Bone marrow (tissue), 2 donors: ENCODE results near the gene GHRL.
"Not testable (repeated sequence)": the region's sequence is repeated elsewhere in the genome, so short reads cannot be mapped to it uniquely, and the experiment has no call there.

Experiments
- DNase-seq, 2 donors: peaks; one replicate each; lab custom pipeline; 2025; lab: John Stamatoyannopoulos, UW

Gene GHRL

DNA sequence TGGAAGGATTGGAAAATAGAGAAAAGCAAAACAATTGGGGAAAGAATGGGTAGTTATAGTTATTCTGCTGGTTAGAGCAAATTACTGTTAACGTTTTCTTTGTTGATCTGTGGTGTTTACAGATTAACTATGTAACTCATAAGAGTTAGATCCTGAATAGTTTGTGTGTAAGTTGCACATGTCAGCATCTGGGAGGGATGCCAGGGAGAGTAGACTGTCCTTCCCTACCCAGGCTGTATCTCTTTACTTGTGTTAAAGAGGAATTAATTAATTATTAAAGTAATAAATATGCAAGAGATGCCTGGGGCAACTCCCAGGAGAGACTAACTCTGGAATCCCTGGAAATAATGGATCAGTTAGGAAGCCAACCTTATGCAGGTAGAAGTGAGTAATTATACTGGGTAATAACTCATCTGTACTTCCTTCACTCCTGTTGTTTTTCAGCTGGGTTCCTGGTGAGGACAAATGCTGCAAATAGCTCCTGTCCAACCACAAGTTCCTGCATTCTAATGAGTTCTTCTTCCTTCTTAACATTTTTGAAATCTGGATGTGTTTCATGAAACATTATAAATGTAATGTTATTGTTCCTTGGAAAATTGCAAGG lies 18.9 kb downstream of the GHRL start:
- DNase-seq: peak in 1 of 2 donors; percentile 26

DNA sequence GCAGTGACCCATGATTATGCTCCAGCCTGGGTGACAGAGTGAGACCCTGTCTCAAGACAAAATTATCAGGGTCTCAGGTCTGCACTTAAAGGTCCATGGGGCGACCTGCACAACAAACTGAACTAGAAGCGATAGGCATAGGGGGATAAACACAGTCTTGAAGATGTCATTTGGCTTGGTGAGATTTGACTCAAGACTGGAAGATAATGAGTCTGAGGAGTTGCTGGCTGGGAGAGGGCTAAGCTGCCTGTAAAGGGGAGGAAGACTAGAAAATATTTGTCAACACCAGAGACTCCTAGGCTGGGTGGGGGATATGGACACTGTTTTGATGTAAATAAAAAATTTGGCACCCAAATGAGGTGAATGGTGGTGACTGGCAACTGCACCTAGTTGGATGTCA lies 19.8 kb downstream of the GHRL start:
- no peak for DNase-seq

DNA sequence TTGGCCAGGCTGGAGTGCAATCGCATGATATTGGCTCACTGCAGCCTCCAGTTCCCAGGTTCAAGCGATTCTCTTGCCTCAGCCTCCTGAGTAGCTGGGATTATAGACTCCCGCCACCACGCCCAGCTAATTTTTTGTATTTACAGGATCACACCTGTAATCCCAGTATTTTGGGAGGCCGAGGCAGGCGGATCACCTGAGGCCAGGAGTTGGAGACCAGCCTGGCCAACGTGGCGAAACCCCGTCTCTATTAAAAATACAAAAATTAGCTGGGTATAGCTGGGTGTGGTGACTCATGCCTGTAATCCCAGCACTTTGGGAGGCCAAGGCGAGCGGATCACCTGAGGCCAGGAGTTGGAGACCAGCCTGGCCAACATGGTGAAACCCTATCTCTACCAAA lies 20.3 kb downstream of the GHRL start:
- DNase-seq: not testable (repeated sequence)

DNA sequence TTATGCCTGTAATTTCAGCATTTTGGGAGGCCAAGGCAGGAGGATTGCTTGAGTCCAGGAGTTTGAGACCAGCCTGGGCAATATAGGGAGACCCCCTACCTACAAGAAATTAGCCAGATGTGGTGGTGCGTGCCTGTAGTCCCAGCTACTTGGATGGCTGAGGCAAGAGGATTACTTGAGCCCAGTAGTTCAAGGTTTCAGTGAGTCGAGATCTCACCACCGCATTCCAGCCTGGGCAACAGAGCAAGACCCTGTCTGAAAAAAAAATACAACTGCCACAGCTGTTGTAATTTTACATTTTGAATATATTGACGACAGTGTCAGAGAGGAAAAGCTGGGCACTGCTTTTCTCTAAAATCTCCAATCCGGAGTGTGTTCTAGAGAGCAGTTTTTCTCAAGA lies 23.3 kb downstream of the GHRL start:
- DNase-seq: no peak

DNA sequence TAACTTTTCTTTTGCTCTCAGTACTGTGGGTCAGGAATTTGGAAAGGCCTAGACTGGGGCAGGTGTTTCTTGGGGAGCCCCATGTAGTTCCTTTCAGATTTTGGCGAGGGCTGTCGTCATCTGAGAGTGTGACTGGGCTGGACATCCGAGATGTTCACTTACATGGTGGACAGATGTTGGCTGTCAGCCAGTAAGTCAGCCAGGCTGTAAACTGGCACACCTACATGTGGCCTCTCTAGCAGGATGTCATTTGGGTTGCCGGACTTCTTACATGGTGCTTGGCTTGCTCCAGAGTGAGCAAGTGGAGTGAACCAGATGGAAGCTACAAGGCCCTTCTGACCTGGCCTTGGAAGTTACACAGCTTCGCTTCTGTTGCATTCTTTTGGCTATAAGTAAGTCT lies 23.8 kb downstream of the GHRL start:
- no peak for DNase-seq

DNA sequence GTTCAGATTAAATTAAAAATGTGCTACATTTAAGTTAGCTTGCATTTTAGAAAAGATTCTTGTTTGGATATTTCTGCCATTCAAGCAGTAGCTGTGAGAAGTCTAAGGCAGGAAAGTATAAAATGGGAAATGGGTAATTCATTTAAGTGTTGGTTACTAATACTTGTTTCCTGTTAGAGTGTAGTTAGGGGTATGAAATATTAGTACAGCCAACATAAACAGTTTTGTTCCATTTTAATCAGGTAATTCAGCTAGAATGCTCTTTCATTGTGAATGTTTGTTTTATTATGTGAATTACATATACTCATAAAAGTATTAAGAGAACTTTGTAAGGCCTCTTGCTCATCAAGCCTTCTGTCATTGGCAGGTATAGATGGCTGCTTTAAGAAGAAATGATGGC lies 24.6 kb downstream of the GHRL start:
- DNase-seq: no peak

DNA sequence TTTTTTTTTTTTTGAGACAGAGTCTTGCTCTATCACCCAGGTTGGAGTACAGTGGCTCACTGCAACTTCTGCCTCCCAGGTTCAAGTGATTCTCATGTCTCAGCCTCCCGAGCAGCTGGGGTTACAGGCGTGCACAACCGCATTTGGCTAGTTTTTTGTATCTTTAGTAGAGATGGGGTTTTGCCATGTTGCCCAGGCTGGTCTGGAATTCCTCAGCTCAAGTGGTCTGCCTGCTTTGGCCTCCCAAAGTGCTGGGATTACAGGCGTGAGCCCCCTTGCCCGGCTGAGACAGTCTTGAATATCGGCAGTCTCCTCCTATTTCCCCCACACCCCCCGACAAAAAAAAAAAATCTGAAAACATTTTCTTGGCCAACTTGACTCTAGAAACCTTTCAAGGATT lies 25.8 kb downstream of the GHRL start:
- not testable (repeated sequence) for DNase-seq

DNA sequence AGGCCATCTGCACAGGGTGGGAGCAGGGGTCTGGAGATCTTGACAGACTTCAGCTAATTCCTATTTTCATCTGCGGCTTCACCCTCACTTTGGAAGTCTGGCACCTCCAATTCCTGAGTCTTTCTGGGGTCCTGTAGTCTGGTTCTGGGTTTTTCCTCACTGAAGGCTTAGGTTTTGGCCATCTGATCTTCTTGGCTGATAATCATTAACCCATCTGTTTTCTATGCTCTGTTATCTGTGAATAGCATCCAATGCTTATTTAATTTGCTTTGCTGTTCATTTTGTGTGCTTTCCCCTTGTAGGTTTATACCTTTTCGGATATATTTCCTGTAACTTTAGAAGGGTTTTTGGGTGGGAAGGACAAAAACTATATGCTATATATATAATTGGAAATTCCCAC lies 26.9 kb downstream of the GHRL start:
- no peak for DNase-seq

DNA sequence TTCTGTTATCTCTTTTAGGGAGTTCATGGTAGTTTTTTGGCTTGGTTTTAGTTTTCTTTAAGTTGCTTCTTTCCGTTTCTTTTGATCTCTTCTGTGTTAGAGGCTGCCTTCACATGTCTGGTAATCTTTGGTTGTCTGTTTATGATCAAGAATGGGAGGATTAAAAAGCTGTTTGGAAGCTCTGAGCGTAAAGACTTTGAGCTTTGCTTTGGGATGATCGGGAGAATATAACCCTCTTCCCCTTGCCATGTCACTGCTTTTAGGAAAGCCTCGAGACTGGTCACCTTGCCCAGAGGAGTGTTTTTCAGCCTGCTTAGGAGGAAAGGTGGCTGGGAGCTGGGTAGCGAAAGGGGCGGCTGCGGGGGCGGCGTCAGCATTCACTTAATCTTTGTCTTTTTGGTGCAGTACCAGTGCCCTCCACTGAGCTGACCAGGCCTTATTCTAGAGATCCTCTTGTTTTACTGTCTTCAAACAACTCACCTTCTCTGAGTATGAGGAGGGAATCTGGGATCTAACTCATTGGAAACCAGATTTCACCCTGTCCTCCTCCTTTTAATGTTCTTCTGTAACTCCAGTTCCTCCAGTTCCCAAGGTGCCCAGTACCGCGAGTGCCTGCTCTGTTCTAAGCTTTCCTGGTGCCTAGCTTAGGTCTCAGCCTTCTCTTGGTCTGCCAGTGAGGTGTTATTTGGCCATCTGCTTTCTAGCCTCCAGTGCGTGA lies 28.9 kb downstream of the GHRL start:
- peak in 1 of 2 donors; percentile 33 for DNase-seq

DNA sequence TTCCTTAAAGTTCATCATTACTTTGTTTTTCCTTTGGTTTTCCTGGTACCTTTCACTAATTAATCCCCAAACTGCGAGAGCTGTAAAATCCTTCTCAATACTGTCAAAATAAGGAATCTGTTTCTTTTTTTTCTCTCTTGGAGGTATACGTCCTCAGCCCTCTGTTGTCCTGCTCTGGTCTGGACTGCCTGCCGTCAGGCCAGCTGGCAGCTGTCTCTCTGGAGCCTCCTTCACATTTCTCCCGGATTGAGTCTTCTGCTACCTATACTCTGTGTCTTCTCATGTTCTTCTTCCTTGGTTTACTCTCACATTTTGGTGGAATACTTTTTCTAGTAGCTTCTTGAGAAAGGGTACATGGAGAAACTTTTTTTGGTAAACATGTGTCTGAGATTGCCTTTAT lies 30.7 kb downstream of the GHRL start:
- DNase-seq: no peak

DNA sequence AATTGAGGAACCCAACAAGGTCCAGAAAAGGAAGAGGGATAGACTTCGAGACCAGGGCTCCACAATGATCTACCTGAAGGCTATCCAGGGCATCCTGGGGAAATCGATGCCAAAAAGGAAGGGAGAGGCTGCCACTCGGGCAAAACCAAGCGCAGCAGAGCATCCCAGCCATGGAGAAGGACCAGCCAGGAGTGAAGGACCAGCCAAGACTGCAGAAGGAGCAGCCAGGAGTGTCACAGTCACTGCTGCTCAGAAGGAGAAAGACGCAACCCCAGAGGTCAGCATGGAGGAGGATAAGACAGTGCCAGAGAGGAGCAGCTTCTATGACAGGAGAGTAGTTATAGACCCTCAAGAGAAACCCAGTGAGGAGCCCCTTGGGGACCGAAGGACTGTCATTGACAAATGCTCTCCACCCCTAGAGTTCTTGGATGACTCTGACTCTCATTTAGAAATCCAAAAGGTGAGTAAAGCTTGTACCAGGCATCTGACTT lies 32.5 kb downstream of the GHRL start:
- no peak for DNase-seq

DNA sequence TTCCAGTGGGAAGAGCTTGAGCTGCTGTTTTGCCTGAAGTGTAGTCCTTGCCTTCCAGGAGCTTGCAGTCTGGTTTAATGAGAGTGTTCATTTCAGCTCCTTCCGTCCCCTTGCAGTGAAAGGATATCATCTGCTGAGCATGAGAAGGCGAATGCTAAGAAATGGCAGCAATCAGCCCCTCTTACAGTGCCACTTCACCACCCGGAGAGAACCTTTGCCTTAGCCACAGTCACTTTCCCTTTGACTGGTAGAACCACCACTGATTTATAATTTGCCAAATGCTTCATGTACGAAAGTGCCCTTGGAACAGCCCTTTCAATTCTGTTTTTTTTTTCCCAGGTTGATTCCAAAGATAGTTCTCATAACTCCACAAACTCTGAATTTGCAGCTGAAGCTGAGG lies 32.9 kb downstream of the GHRL start:
- DNase-seq: no peak

DNA sequence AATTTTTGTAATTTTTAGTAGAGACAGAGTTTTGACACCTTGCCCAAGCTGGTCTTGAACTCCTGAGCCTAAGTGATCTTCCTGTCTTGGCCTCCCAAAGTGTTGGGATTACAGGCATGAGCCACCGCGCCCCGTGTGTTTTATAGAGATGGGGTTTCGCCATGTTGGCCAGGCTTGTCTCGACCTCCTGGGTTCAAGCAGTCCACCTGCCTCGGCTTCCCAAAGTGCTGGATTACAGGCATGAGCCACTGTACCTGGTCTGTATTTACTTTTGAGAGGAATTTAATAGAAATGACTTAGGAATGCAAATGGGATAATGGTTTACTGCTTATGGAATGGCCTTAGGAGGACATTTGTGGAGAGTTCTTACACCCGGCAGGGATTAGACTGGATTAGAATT lies 33.7 kb downstream of the GHRL start:
- no peak for DNase-seq

DNA sequence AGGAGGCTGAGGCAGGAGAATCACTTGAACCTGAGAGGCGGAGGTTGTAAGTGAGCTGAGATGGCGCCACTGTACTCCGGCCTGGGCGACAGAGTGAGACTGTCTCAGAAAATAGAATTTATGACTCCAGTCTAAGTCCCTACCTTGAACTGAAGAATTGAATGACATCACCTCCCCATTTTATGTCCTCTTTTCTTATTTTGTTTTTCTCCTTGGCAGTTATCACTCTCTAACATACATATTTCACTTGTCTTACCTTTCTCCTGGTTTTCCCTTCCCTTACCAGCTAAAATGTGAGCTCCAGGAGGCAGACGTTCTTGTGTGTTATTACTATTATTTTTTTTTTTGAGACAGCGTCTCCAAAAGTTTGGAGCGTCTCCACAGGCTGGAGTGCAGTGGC lies 36.9 kb downstream of the GHRL start:
- no peak for DNase-seq

DNA sequence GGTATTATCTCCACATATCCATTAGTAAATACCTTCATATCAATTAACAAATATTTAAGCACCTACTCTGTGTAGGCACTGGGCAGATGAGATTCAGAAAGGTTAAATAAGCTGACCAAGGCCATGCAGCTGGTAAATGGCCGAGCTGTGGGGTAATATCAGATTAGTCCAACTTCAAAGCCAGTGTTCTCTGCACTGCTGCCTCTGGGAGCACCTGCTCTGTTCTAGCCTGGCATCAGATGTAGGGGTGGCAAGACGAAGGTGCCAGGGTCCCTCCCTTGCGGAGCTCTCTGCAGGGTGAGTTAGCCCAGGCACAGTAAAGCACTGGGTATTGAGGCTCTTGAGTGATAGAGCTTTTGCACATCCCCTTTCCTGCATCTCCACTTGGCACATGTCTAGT lies 39.0 kb downstream of the GHRL start:
- no peak for DNase-seq

DNA sequence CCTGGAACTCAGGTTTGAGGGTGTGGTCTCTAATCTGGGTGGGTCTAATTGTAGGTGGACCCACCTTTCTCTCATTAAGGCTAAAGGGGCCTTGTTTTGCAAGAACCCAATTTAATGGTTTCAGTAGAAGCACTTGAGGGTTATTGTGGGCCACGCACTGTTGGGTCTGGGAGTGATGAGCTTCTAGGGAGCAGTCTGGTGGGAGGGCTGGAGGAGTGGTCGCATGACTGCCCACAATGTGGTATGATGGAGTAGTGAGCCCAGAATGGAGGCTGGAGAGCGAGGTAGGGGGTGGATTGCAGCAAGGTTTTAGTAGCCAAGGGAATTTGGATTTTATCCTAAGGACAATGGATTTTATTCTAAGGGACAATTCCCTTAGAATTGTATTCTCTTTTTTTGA lies 41.7 kb downstream of the GHRL start:
- DNase-seq: no peak

DNA sequence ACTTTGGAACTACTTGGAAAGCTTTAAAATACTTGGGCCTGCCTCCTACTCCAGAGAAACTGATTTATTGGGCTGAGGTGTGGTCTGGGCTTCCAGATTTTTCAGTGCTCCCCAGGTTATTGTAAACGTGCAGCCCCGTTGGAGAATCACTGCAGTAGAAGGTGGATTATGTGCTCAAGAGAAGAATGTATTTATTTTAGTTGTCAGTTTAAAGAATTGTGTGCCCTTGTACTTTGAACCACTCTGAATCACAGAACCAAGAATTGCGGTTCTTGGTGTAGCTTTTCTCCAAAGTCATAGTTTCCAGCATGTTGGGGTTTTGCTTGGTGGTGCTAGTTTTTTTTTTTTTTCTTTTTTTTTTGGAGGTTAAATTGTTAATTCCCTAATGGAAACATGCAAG lies 42.9 kb downstream of the GHRL start:
- DNase-seq: no peak

DNA sequence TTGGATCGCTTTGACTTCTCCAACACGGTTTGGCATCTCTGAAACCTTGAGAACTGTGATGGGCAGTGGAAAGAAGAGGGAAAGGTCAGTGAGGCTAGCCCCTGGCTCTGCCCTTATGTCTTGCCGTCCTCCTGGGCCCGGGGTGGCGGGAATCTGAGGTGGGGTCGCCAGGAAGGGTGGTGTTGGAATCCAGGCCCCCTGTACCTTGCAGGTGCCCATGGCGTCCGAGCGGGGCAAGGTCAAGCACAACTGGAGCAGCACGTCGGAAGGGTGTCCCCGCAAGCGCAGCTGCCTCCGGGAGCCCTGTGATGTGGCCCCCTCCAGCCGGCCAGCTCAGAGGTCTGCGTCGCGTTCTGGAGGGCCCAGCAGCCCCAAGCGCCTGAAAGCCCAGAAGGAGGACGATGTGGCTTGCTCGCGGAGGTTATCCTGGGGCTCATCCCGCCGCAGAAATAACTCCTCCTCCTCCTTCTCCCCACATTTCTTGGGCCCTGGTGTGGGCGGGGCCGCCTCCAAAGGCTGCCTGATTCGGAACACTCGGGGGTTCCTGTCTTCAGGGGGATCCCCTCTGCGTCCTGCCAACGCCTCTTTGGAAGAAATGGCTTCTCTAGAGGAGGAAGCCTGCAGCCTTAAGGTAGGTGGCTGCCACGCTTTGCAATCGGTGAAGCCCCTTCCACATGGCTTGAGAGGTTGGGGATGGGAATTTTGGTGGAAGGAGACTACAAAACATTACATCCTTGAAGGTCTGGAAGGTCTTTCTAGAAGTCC lies 43.6 kb downstream of the GHRL start:
- DNase-seq: no peak

DNA sequence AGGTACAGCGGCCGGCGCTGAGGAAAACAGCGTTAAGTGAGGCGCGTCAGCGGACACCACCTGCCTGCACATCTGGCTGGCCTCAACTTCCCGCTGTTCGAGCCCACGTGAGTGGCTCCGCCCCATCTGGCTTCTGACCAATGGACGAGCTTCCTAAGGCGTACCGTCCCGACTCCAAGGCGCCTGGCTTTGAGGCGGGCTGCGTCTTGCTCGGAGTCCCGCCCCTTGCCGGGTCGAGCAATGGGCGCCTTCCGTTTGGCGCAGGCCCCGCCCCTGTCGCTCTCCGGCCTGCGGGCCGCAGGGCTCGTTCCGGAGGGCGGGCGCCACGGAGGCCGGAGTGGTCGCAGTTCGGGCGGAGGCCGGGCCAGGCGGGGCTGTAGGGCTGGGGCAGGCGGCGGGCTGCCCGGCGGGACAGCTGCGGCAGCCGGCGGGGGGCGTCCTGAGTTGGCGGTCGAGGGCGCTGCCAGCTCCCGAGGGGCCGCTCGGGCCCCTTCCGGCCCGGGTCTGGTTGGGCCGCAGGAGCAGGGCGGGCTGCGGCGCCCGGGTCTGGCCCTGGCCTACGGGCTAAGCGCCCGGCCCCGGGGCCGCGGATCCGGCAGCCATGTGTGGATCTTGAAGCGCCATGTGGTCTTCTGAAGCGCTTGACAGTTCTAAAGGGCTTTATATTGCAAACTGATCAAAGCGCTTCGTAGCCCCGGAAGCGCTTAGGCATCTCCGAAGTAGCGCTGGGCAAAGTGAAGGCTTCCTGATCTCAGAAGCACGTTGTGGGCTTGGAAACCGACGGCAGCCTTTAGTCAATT lies 44.4 kb downstream of the GHRL start, which contains the start of gene TATDN2:
TATDN2 (plus strand) TSS at position 276 of the 800 bp plus-strand sequence. CDS start 742 bp downstream, outside the sequence.
- DNase-seq: peak; percentile 67 to 72

DNA sequence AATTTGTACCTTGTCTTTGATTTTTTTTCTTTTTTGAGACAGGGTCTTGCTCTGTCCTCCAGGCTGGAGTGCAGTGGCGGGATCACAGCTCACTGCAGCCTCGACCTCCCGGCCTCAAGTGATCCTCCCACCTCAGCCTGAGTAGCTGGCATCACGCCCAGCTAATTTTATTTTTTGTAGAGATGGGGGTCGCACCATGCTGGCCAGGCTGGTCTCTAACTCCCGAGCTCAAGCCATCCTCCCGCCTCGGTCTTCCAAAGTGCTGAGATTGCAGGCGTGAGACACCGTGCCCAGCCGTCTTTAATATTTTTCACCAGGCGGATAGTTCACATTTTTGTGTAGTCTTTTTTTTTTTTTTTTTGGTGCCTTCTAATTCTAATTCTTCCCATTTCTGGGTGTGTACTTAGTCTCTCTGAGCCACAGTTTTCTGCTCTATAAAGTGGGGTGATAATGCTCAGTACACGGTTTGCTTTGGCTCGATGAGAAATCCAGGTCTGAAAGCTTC lies 45.0 kb downstream of the GHRL start:
- DNase-seq: no peak

DNA sequence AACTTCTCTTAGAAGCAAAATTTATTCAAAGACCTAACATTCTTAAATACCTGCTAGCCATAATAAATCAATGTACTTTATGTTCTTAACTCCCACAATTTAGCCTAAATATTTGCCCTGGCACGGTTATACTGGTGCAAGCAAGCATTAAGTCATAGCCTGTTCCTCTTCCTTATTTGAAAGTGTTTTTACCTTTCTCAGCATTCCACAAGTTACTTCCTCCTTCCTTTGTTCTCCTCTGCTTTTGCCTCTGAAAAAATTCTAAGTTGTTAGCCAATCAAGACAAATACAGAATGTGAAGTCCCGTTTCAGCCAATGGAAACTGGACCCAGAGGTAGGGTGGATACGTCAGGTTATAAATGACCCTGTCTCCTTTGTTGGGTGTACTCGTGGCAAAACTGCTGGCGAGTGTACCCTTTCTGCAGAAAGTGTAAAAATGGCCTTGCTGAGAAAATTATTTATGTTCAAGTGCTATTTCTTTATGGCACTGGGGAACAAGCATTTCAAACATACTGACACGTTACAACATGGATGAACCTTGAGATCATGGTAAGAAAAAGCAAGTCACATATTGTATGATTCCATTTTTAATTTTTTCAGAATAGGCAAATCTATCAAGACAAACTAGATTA lies 47.5 kb downstream of the GHRL start:
- DNase-seq: no peak
